CD14-positive monocyte (primary cell): ENCODE results near the gene COL24A1. TPM values are rescaled to one million over a fixed set of nuclear protein-coding genes. Genes with fewer than 3 reads are reported as not detected.

Experiments used
- DNase-seq, 3 donors: peaks; one replicate each; pipeline ENCODE4 v3.0.0-alpha.2; 2011 to 2022
- H2AFZ ChIP-seq: 2 replicates; pipeline ENCODE4 v1.6.0; 2012; ENCODE audit warnings: mild to moderate bottlenecking, low read depth, low read length, inconsistent platforms; ENCODE audit not compliant: insufficient read depth, poor library complexity, severe bottlenecking
- H3K27ac ChIP-seq, 2 donors: 1 replicate in 1 of 2; 2 replicates in 1 of 2; pipeline ENCODE4 v1.5.1; 2012 to 2013; ENCODE audit warnings: low read length in 2 of 2, control low read depth in 1 of 2, inconsistent platforms in 1 of 2, low read depth in 1 of 2, mild to moderate bottlenecking in 1 of 2
- H3K27me3 ChIP-seq, 2 donors: one replicate each; pipeline versions ENCODE4 v1.6.0 to v1.6.1; 2011 to 2013; ENCODE audit warnings: low read length in 2 of 2; ENCODE audit not compliant: control insufficient read depth in 2 of 2, insufficient read depth in 2 of 2
- H3K36me3 ChIP-seq, 2 donors: replicated peaks in 1 of 2; 1 replicate in 1 of 2; 2 replicates in 1 of 2; pipeline versions ENCODE4 v1.5.1 to v1.6.1; 2012 to 2013; ENCODE audit warnings: low read length in 2 of 2, control low read depth in 1 of 2, inconsistent platforms in 1 of 2, mild to moderate bottlenecking in 1 of 2; ENCODE audit not compliant: insufficient read depth in 2 of 2, control insufficient read depth in 1 of 2
- H3K4me1 ChIP-seq, 2 donors: 1 replicate in 1 of 2; 2 replicates in 1 of 2; pipeline versions ENCODE4 v1.5.1 to v1.6.1; 2012 to 2013; ENCODE audit warnings: low read length in 2 of 2, control low read depth in 1 of 2, inconsistent platforms in 1 of 2, mild to moderate bottlenecking in 1 of 2, moderate library complexity in 1 of 2; ENCODE audit not compliant: insufficient read depth in 2 of 2, control insufficient read depth in 1 of 2
- H3K4me2 ChIP-seq: replicated peaks from 2 replicates; pipeline ENCODE3; 2012; ENCODE audit warnings: low read length, moderate library complexity, mild to moderate bottlenecking; ENCODE audit not compliant: poor library complexity, severe bottlenecking; ENCODE audit errors: extremely low read depth
- H3K4me3 ChIP-seq, 3 experiments: fragments of 200-600 bp in 1 of 3; sonication (generic) in 1 of 3; replicated peaks in 1 of 3; 1 replicate in 2 of 3; 2 replicates in 1 of 3; pipeline ENCODE4 v1.5.1; 2011 to 2013; ENCODE audit warnings: low read length in 3 of 3, mild to moderate bottlenecking in 3 of 3, control low read depth in 2 of 3, low read depth in 2 of 3, inconsistent platforms in 1 of 3, moderate library complexity in 1 of 3
- H3K79me2 ChIP-seq: 2 replicates; pipeline ENCODE4 v1.6.0; 2012; ENCODE audit warnings: mild to moderate bottlenecking, control low read depth, inconsistent platforms, low read length, moderate library complexity; ENCODE audit not compliant: insufficient read depth
- H3K9ac ChIP-seq: 2 replicates; pipeline ENCODE4 v1.6.0; 2017; ENCODE audit warnings: low read length, mild to moderate bottlenecking; ENCODE audit not compliant: insufficient read depth, poor library complexity, severe bottlenecking
- H3K9me3 ChIP-seq, 2 donors: replicated peaks in 1 of 2; 1 replicate in 1 of 2; 2 replicates in 1 of 2; pipeline versions ENCODE4 v1.5.1 to v1.6.1; 2012 to 2013; ENCODE audit warnings: low read length in 2 of 2, control low read depth in 1 of 2; ENCODE audit not compliant: control insufficient read depth in 1 of 2, insufficient read depth in 1 of 2
- H4K20me1 ChIP-seq: 2 replicates; pipeline ENCODE4 v1.6.0; 2012; ENCODE audit warnings: mild to moderate bottlenecking, low read length, control low read depth, moderate library complexity; ENCODE audit not compliant: insufficient read depth
- H3K27ac Mint-ChIP-seq, 7 donors: one replicate each; pipeline ENCODE4 v1.8.0; 2020; ENCODE audit warnings: mild to moderate bottlenecking in 7 of 7, mixed read lengths in 7 of 7, moderate library complexity in 6 of 7, inconsistent platforms in 2 of 7
- H3K27me3 Mint-ChIP-seq, 3 donors: one replicate each; pipeline ENCODE4 v1.8.0; 2021 to 2022; ENCODE audit warnings: low read depth in 3 of 3, mild to moderate bottlenecking in 3 of 3, mixed read lengths in 3 of 3, moderate library complexity in 3 of 3, inconsistent platforms in 1 of 3
- H3K36me3 Mint-ChIP-seq, 2 donors: one replicate each; pipeline ENCODE4 v1.8.0; 2020; ENCODE audit warnings: mixed read lengths in 2 of 2, inconsistent platforms in 1 of 2, mild to moderate bottlenecking in 1 of 2
- H3K4me1 Mint-ChIP-seq: one replicate; pipeline ENCODE4 v1.8.0; 2020; ENCODE audit warnings: mild to moderate bottlenecking, mixed read lengths
- H3K4me3 Mint-ChIP-seq, 2 donors: one replicate each; pipeline ENCODE4 v1.8.0; 2020; ENCODE audit warnings: mild to moderate bottlenecking in 2 of 2, mixed read lengths in 2 of 2, moderate library complexity in 1 of 2
- H3K9me3 Mint-ChIP-seq, 7 donors: one replicate each; pipeline ENCODE4 v1.8.0; 2020 to 2022; ENCODE audit warnings: mixed read lengths in 7 of 7, mild to moderate bottlenecking in 6 of 7, moderate library complexity in 6 of 7, inconsistent platforms in 2 of 7
- CTCF ChIP-seq: fragments of 200-600 bp; IDR thresholded peaks from one replicate; pipeline ENCODE4 v1.8.0; 2022; ENCODE audit warnings: antibody characterized with exemption, mild to moderate bottlenecking
- WGBS: methylation state at CpG from one replicate; pipeline ENCODE4 v1.1.5; 2013; ENCODE audit warnings: missing lambda C conversion rate; ENCODE audit not compliant: insufficient coverage; 5-methylcytosine and 5-hydroxymethylcytosine counted together
- intact Hi-C, 2 donors: fragments of 100-400 bp; cut with micrococcal nuclease; formaldehyde crosslinking; loops; one replicate each; pipeline versions ENCODE4 v1.15.0 to v1.15.1; 2023
- polyA plus RNA-seq, 3 donors: library from polyadenylated mRNA; depleted of rRNA in 1 of 3; unstranded in 2 of 3; stranded (reverse) in 1 of 3; fragments of 300-500 nt in 2 of 3; fragments of >200 nt in 1 of 3; fragmentation: Illumina TruSeq in 2 of 3; gene quantifications; 1 replicate in 2 of 3; 2 replicates in 1 of 3; pipeline ENCODE4 v1.2.3, GENCODE V29; 2012 to 2021

The COL24A1 gene
- polyA plus RNA-seq, 3 donors, result 0.05 to 0.13 TPM; not detected in 1

- TF ChIP-seq CTCF, result no peak
- H3K4me3 ChIP-seq, result no peak overlapping the region
- Mint-ChIP-seq H3K27me3 (peaks cover 0 to 1% (median 0%) of the 10 kb centered on the region in 3 donors), H3K4me3 (no peak overlapping the region), H3K9me3 (peaks cover 0 to 7% (median 3%) of the 10 kb centered on the region in 7 donors), H3K4me1 (no peaks in the 10 kb centered on the region), H3K27ac (no peak overlapping the region), H3K36me3 (no peaks in the 10 kb centered on the region)
- H3K36me3 ChIP-seq, result no peaks in the 10 kb centered on the region
- H3K9me3 ChIP-seq, result no peaks in the 10 kb centered on the region
- H2AFZ ChIP-seq, result no peak overlapping the region
- no peaks in the 10 kb centered on the region for H4K20me1 ChIP-seq
- no peak for DNase-seq
- H3K27me3 ChIP-seq, result no peaks in the 10 kb centered on the region
- H3K79me2 ChIP-seq, result no peaks in the 10 kb centered on the region
- no peaks in the 10 kb centered on the region for H3K4me1 ChIP-seq
- no peak overlapping the region for H3K27ac ChIP-seq
- no peak overlapping the region for H3K4me2 ChIP-seq
- intact Hi-C loops, result no loop called here
- WGBS, result 97% methylated on average over 3 of the region's 3 CpGs
- no peak overlapping the region for H3K9ac ChIP-seq
These were observed 88.3 kb downstream of the COL24A1 start for GRCh38 chr1:86068271-86068721.

GRCh38 chr1:86067626-86068025 lies 88.9 kb downstream of the COL24A1 start:
- Histone ChIP-seq H3K4me2 (no peak overlapping the region), H4K20me1 (no peaks in the 10 kb centered on the region), H3K27me3 (no peaks in the 10 kb centered on the region), H3K4me1 (no peaks in the 10 kb centered on the region), H3K27ac (no peak overlapping the region), H3K9me3 (no peaks in the 10 kb centered on the region), H3K36me3 (no peaks in the 10 kb centered on the region), H3K9ac (no peak overlapping the region), H3K79me2 (no peaks in the 10 kb centered on the region), H2AFZ (no peak overlapping the region), H3K4me3 (no peak overlapping the region)
- no peak for DNase-seq
- peaks cover 0 to 1% (median 0%) of the 10 kb centered on the region in 3 donors for H3K27me3 Mint-ChIP-seq
- no peaks in the 10 kb centered on the region for H3K4me1 Mint-ChIP-seq
- intact Hi-C loops, result no loop called here
- no peak overlapping the region for H3K4me3 Mint-ChIP-seq
- no peaks in the 10 kb centered on the region for H3K36me3 Mint-ChIP-seq
- TF ChIP-seq CTCF, result no peak
- H3K27ac Mint-ChIP-seq, result no peak overlapping the region
- peaks cover 0 to 7% (median 1%) of the 10 kb centered on the region in 7 donors for H3K9me3 Mint-ChIP-seq
